HG03175 (cell line): ENCODE results near the gene OSBPL8.
"Not testable (repeated sequence)": the region's sequence is repeated elsewhere in the genome, so short reads cannot be mapped to it uniquely, and the experiment has no call there.

ENCODE experiments used
- ATAC-seq: cut with Tn5 transposase; IDR thresholded peaks from one replicate; pipeline ENCODE4 v1.9.1; 2021; ENCODE audit warnings: mild to moderate bottlenecking, moderate library complexity; ENCODE audit not compliant: unreplicated experiment

The OSBPL8 gene

DNA sequence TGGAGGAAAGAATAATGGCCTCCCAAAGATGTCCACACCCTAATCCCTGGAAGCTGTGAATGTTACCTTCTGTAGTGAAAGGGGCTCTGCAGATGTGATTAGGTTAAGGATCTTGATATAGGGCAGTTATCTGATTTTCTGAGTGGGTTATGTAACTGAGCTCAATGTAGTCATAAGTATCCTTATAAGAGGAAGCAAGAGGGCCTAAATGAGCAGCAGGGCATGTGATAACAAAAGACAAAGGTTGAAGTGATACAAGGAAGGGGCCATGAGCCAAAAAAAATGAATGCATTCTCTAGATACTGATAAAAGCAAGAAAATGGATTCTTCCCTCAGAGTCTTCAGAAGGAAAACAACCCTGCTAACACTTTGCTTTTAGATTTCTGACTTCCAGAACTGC lies 78.8 kb downstream of the OSBPL8 start:
- no peak for ATAC-seq

GRCh38 chr12:76478045-76478444 lies 81.5 kb downstream of the OSBPL8 start:
- ATAC-seq = no peak

DNA sequence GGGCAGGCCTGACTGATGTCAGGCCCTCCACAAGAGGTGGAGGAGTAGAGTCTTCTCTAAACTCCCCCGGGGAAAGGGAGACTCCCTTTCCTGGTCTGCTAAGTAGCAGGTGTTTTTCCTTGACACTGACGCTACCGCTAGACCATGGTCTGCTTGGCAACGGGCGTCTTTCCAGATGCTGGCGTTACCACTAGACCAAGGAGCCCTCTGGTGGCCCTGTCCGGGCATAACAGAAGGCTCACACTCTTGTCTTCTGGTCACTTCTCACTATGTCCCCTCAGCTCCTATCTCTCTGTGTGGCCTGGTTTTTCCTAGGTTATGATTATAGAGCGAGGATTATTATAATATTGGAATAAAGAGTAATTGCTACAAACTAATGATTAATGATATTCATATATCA lies 86.7 kb downstream of the OSBPL8 start:
- ATAC-seq = not testable (repeated sequence)

GRCh38 chr12:76471579-76471978 lies 88.0 kb downstream of the OSBPL8 start:
- peak; percentile 41 for ATAC-seq

DNA sequence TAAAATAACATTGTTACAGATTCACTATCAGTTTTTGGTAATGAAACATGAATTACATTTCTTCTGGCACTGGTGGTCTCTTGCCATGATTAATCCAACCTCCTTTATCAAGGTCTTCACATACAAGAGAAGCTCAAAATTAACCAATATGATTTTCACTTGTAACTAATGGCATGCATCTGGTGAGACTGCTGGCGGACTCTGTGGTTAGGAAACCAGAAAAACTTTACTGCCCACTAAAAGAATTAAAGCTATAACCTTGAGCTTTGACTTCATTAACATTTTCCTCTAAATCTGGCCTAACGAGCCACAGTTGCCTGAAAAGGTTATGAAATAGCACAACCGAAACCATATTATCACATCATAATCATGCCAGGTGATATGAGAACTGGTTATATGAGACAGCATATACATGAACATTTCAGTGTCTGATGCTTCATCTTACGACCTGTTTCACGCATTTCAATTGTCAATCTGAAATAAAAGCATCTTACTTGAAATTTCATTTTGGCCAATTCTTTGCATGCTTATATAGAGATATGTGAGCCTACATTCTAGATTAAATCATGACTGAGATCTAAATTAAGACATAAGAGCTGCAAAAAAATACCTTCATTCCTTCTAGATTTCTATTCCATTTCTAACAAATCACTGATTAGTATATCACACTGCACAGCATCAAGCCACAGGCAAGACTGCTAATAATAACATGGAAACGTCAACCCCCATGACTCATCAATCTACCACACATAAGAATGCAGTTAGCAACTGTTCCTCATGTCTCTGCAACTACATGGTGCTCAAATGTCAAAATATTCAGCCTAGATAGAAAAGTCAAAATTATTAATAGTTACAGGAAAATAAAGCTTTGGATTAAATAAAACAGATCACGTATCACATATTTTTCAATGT lies 89.3 kb downstream of the OSBPL8 start:
- peak; percentile 78 for ATAC-seq

GRCh38 chr12:76464631-76465166 lies 94.9 kb downstream of the OSBPL8 start:
- ATAC-seq = no peak

DNA sequence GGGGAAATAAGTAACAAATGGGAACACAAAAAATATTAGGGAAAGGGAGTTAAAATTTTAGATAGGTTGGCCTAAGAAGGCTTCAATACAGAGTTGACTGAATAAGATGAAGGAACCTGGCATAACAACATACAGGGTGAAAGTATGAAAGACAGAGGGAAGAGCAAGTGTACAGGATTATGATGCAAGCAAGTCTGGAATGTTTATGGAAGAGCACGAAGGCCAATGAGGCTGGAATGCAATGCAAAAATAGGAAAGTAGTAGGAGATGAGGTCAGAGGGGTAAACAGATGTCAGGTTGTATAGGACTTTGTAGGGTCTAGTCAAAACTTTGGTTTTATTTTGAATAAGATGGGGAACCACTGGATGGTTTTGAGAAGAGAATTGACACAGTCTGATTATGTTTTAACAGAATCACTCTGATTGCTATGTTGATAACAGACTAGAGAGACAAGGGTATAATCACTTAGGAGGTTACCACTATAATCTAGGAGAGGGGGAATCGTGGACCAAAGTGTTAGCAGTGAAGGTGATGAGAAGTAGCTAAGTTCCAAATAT lies 96.8 kb downstream of the OSBPL8 start:
- no peak for ATAC-seq

DNA sequence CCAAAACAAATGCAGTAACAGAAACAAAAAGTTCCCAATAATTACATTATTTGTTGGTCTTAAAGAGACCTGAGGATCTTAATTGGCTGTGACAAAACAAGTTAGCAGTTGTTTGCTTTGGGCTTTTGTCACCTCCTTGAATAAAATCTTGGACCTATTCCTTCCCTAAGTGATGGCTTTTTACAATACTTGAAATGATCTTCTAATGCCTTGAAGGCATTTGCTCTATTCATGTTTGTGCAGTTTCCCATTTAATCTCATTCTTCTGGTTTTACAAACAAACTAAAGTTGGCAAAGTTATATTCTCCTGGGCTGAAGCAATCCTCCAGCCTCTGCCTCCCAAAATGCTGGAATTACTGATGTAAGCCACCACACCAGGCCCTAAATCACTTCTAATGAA lies 98.8 kb downstream of the OSBPL8 start:
- no peak for ATAC-seq

DNA sequence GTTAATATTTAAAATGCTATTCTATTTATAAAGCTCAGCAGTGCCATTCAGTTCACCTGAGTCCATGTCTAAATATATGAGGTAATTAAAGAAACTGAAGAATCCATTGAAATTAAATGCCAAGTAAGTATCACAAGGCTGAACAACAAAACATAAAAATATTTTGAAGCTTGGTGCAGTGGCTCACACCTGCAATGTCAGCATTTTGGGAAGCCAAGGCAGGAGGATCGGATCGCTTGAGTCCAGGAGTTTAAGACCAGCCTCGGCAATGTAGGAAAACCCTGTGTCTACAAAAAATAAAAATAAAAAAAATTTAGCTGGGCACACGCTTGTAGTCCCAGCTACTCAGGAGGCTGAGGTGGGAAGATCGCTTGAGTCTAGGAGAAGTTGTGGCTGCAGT lies 101.8 kb downstream of the OSBPL8 start:
- ATAC-seq = no peak

DNA sequence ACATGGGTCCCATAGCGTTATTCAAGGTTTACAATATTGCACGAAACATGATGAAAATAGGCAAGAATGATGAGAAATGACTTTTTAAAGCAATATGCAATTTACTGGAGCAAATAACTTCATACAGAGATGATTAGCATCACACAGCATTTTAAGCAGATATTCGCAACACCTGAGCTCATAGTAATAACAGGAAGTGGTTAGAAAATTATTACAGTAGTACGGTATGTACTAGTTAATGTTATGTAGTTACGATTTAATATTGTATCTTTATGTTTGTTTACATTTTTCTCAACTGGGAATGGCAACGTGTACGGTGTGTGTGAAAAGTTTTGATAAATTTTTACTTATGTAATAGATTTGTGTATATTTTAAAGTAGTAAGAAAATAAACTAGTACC lies 102.6 kb downstream of the OSBPL8 start:
- no peak for ATAC-seq

- ATAC-seq = peak; percentile 97
These were observed 103.8 kb downstream of the OSBPL8 start for GRCh38 chr12:76455582-76456345.

GRCh38 chr12:76451528-76451927 lies 108.0 kb downstream of the OSBPL8 start:
- no peak for ATAC-seq

DNA sequence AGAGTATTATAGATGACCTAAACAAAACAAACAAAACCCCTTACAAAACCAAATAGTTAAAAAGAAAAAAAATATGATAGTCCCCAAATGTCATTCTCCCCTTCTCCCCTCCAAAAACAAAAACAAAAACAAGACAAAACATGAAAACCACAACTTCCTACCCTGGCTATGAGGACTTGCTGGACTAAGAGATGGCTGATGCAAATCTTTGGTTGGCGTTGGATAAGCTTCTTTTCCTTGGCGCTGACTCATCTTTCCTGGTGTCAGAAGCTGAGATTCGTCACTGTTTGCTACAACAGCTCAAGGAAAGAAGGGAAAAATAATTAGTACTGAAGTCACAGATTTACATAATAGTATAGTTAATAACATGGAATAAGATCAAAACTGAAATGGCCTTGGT lies 108.9 kb downstream of the OSBPL8 start:
- no peak for ATAC-seq

DNA sequence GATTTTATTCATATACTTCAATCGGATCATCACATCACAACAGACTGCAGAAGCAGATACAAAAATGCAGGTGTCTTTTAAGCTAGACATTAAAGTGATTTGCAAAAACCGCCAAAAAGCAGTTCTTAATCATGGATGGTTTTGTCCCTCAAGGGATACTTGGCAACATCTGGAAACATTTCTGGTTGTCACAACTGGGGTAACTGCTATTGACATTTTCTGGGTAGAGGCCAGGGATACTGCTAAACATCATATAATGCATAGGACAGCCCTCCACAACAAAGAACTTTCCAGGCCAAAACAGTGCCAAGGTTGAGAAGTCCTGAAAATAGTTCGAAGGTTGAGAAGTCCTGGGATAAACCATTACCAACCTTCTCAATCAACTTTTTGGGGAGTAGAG lies 109.6 kb downstream of the OSBPL8 start:
- ATAC-seq = no peak

- ATAC-seq = no peak
These were observed 110.0 kb downstream of the OSBPL8 start for GRCh38 chr12:76449583-76449982.

GRCh38 chr12:76449016-76449415 lies 110.6 kb downstream of the OSBPL8 start:
- no peak for ATAC-seq

- ATAC-seq = no peak
These were observed 113.5 kb downstream of the OSBPL8 start for GRCh38 chr12:76446090-76446489.

GRCh38 chr12:76445462-76445861 lies 114.1 kb downstream of the OSBPL8 start:
- no peak for ATAC-seq

GRCh38 chr12:76444408-76444984 lies 115.1 kb downstream of the OSBPL8 start:
- ATAC-seq = no peak

- ATAC-seq = no peak
These were observed 118.6 kb downstream of the OSBPL8 start for GRCh38 chr12:76441016-76441415.

DNA sequence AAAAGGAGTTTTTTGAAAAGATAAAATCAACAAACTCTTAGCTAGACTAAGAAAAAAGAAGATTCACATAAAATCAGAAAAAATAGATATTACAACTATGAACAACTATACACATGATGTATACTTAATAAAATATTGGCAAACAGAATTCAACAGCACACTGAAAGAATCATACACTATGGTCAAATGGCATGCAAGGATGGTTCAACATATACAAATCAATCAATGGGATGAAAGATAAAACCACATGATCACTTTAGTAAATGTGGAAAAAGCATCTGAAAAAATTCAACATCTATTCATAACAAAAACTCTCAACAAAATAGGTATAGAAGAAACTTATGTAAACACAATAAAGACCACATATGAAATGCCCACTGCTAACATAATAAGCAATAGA lies 126.8 kb downstream of the OSBPL8 start:
- no peak for ATAC-seq
